Measurements from ENCODE around the gene ULK1. TPM values are rescaled to one million over a fixed set of nuclear protein-coding genes. Genes with fewer than 3 reads are reported as not detected.
"Not testable (repeated sequence)": the region's sequence is repeated elsewhere in the genome, so short reads cannot be mapped to it uniquely, and the experiment has no call there.

Gene ULK1
- total and polyA plus RNA-seq, 2 donors (not counting 1 experiment from before 2014, with no cell fraction given): 3.3 to 14.9 TPM

DNA sequence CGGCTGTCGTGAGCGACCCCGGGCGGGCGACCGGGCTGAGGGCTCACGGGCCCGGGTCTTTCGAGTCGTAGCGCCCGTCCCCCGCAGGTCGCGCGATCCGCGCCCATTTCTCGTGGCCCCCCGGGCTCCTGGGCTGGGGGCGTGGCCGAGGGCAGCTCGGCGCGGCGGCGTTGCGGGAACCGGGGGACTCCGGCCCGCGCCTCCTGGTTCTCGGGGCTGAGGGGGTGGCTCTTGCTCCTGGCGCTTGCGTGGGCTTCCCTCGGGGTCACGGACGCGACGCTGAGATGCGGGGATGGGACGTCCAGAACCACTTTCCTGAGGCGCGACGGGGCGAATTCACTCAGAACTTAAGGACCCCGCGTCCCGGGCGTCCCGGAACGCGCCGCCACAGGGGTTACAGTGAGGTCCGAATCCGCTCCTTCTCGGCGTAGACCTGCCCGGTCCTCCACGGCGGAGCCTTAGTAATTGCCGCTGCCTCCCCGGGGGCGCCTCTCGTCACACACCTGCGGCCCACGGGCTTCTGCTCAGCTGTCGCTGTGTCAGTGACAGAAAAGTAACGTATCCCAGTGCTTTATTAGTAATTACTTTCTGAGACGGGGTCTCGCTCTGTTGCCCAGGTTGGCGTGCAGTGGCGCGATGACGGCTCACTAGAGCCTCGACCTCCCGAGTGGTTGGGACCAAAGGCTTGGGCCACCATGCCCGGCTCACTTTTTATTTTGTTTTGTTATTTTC lies 55.9 kb downstream of the ULK1 start:
- no peaks in the 10 kb centered on the region for H3K4me1 ChIP-seq (ENCODE audit: control insufficient read depth, extremely low read depth, insufficient read depth, low read length)
- no peaks in the 10 kb centered on the region for H3K36me3 ChIP-seq (ENCODE audit: control insufficient read depth, insufficient read depth, low read length)
- no peaks in the 10 kb centered on the region for H3K9me3 ChIP-seq (ENCODE audit: control insufficient read depth, insufficient read depth, low read depth, low read length)
- peak overlapping the region; percentile 33 for H2AFZ ChIP-seq (ENCODE audit: low read length)
- H3K4me3 ChIP-seq (replicated peaks in 1 of 4; ENCODE audit: control extremely low read depth in 1 of 4, insufficient read depth in 1 of 4, low read depth in 3 of 4, low read length in 4 of 4): peak overlapping the region; percentile 82 to 96 (median 86)
- H3K4me2 ChIP-seq (ENCODE audit: extremely low read depth, insufficient read depth, low read length): peak overlapping the region; percentile 85
- H3K27ac ChIP-seq (ENCODE audit: insufficient read depth, low read length): peak overlapping the region; percentile 83
- no peaks in the 10 kb centered on the region for H3K27me3 ChIP-seq (ENCODE audit: control insufficient read depth, insufficient read depth, low read length)
- peaks cover 46% of the 10 kb centered on the region for H3K79me2 ChIP-seq (ENCODE audit: control insufficient read depth, insufficient read depth, low read length)
- DNase-seq (ENCODE audit: low read depth in 2 of 2): no peak
- peak overlapping the region; percentile 89 for H3K9ac ChIP-seq (ENCODE audit: insufficient read depth, low read length)
- TF ChIP-seq, protein P1, sequence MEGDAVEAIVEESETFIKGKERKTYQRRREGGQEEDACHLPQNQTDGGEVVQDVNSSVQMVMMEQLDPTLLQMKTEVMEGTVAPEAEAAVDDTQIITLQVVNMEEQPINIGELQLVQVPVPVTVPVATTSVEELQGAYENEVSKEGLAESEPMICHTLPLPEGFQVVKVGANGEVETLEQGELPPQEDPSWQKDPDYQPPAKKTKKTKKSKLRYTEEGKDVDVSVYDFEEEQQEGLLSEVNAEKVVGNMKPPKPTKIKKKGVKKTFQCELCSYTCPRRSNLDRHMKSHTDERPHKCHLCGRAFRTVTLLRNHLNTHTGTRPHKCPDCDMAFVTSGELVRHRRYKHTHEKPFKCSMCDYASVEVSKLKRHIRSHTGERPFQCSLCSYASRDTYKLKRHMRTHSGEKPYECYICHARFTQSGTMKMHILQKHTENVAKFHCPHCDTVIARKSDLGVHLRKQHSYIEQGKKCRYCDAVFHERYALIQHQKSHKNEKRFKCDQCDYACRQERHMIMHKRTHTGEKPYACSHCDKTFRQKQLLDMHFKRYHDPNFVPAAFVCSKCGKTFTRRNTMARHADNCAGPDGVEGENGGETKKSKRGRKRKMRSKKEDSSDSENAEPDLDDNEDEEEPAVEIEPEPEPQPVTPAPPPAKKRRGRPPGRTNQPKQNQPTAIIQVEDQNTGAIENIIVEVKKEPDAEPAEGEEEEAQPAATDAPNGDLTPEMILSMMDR (conservative IDR thresholded peaks at IDR 0.05 in 1 of 2, IDR thresholded peaks at IDR 0.05 in 1 of 2; ENCODE audit: low read depth in 1 of 2, low read length in 2 of 2): no peak
- no peak for TF ChIP-seq EZH2 (IDR thresholded peaks at IDR 0.05; ENCODE audit: low read length, missing control alignments)
- no peaks in the 10 kb centered on the region for H4K20me1 ChIP-seq (ENCODE audit: control insufficient read depth, extremely low read depth, insufficient read depth, low read length)

DNA sequence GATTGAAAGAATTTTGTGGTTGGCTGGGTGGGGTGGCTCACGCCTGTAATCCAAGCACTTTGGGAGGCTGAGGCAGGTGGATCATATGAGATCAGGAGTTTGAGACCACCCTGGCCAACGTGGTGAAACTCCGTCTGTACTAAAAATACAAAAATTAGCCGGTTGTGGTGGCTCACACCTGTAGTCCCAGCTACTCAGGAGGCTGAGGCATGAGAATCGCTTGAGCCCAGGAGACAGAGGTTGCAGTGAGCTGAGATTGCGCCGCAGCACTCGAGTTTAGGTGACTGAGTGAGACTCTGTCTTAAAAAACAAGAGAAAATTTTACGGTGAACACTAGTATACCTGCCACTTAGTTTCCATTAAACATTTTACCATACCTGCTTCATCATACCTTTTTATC lies 59.4 kb downstream of the ULK1 start:
- H4K20me1 ChIP-seq (ENCODE audit: control insufficient read depth, extremely low read depth, insufficient read depth, low read length); H3K4me1 ChIP-seq (ENCODE audit: control insufficient read depth, extremely low read depth, insufficient read depth, low read length); H3K4me2 ChIP-seq (ENCODE audit: extremely low read depth, insufficient read depth, low read length); H3K36me3 ChIP-seq (ENCODE audit: control insufficient read depth, insufficient read depth, low read length); H3K4me3 ChIP-seq (replicated peaks in 1 of 4; ENCODE audit: control extremely low read depth in 1 of 4, insufficient read depth in 1 of 4, low read depth in 3 of 4, low read length in 4 of 4); DNase-seq (ENCODE audit: low read depth in 2 of 2); H3K9me3 ChIP-seq (ENCODE audit: control insufficient read depth, insufficient read depth, low read depth, low read length); H3K9ac ChIP-seq (ENCODE audit: insufficient read depth, low read length); H3K27ac ChIP-seq (ENCODE audit: insufficient read depth, low read length); H3K27me3 ChIP-seq (ENCODE audit: control insufficient read depth, insufficient read depth, low read length); H2AFZ ChIP-seq (ENCODE audit: low read length): not testable (repeated sequence)
- peaks cover 72% of the 10 kb centered on the region for H3K79me2 ChIP-seq (ENCODE audit: control insufficient read depth, insufficient read depth, low read length)

DNA sequence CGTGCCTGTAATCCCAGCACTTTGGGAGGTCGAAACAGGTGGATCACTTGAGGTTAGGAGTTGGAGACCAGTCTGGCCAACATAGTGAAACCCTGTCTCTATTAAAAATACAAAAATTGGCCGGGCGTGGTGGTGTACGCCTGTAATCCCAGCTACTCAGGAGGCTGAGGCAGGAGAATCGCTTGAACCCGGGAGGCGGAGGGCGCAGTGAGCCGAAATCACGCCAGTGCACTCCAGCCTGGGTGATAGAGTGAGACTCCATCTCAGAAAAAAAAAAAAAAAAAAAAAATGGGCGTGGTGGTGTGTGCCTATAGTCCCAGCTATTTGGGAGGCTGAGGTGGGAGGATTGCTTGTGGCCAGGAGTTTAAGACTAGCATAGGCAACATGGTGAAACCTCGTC lies 60.0 kb downstream of the ULK1 start:
- not testable (repeated sequence) for H2AFZ ChIP-seq (ENCODE audit: low read length); H3K9me3 ChIP-seq (ENCODE audit: control insufficient read depth, insufficient read depth, low read depth, low read length); H3K4me3 ChIP-seq (replicated peaks in 1 of 4; ENCODE audit: control extremely low read depth in 1 of 4, insufficient read depth in 1 of 4, low read depth in 3 of 4, low read length in 4 of 4); H4K20me1 ChIP-seq (ENCODE audit: control insufficient read depth, extremely low read depth, insufficient read depth, low read length); H3K36me3 ChIP-seq (ENCODE audit: control insufficient read depth, insufficient read depth, low read length); H3K9ac ChIP-seq (ENCODE audit: insufficient read depth, low read length); H3K4me2 ChIP-seq (ENCODE audit: extremely low read depth, insufficient read depth, low read length); H3K4me1 ChIP-seq (ENCODE audit: control insufficient read depth, extremely low read depth, insufficient read depth, low read length); H3K27ac ChIP-seq (ENCODE audit: insufficient read depth, low read length); DNase-seq (ENCODE audit: low read depth in 2 of 2); H3K27me3 ChIP-seq (ENCODE audit: control insufficient read depth, insufficient read depth, low read length)
- peaks cover 78% of the 10 kb centered on the region for H3K79me2 ChIP-seq (ENCODE audit: control insufficient read depth, insufficient read depth, low read length)

DNA sequence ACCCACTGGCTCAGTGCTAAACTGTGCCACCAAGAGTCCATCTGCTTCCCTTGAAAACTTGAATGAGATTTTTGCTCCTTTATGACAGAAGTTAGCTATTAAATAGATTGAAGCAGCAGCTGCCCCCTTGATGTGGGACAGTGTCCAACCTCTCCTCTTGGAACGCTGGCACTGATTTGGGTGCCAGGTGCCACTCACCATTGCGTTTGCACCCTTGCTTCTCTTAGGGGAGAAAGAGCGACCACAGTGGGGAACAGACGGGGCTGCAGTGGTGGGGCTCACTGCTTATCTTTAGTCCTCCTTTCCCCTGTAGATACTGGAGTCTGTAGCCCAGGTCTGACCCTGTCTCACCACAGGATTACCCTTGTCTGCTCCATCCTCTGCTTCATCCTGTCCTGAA lies 64.7 kb downstream of the ULK1 start:
- H3K4me1 ChIP-seq (ENCODE audit: control insufficient read depth, extremely low read depth, insufficient read depth, low read length): peaks cover 3% of the 10 kb centered on the region
- no peak overlapping the region for H3K27ac ChIP-seq (ENCODE audit: insufficient read depth, low read length)
- no peaks in the 10 kb centered on the region for H3K36me3 ChIP-seq (ENCODE audit: control insufficient read depth, insufficient read depth, low read length)
- no peak overlapping the region for H3K4me3 ChIP-seq (replicated peaks in 1 of 4; ENCODE audit: control extremely low read depth in 1 of 4, insufficient read depth in 1 of 4, low read depth in 3 of 4, low read length in 4 of 4)
- TF ChIP-seq, protein P1 (conservative IDR thresholded peaks at IDR 0.05 in 1 of 2, IDR thresholded peaks at IDR 0.05 in 1 of 2; ENCODE audit: low read depth in 1 of 2, low read length in 2 of 2): no peak
- no peak for TF ChIP-seq EZH2 (IDR thresholded peaks at IDR 0.05; ENCODE audit: low read length, missing control alignments)
- H3K79me2 ChIP-seq (ENCODE audit: control insufficient read depth, insufficient read depth, low read length): peaks cover 63% of the 10 kb centered on the region
- no peak overlapping the region for H2AFZ ChIP-seq (ENCODE audit: low read length)
- no peaks in the 10 kb centered on the region for H3K9me3 ChIP-seq (ENCODE audit: control insufficient read depth, insufficient read depth, low read depth, low read length)
- H4K20me1 ChIP-seq (ENCODE audit: control insufficient read depth, extremely low read depth, insufficient read depth, low read length): no peaks in the 10 kb centered on the region
- no peak for DNase-seq (ENCODE audit: low read depth in 2 of 2)
- no peak overlapping the region for H3K9ac ChIP-seq (ENCODE audit: insufficient read depth, low read length)
- no peak overlapping the region for H3K4me2 ChIP-seq (ENCODE audit: extremely low read depth, insufficient read depth, low read length)
- no peaks in the 10 kb centered on the region for H3K27me3 ChIP-seq (ENCODE audit: control insufficient read depth, insufficient read depth, low read length)
